HG03103 (cell line): ENCODE results near the gene KCNQ1OT1.

Experiments
- ATAC-seq: cut with Tn5 transposase; IDR thresholded peaks from one replicate; pipeline ENCODE4 v1.9.1; 2021; ENCODE audit warnings: low read depth; ENCODE audit not compliant: unreplicated experiment

KCNQ1OT1 gene

DNA sequence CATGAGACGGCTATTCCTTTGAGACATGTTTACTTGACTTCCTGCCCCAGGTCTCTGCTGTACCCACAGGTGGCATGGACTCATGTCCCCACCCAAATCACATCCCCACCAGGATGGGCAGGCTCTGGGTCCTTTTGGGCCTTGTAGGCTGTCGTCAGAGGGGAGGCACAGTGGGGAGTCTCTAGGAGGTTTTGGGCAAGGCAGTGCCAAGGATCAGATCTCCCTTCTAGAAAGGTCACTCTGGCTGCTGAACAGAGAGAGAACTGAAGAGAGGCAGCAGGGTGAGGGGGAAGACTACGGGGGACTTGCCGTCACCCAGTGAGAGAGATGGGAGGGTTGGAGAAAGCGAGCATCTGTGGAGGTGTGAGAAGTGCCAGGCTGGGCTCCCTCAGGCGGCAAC, 4.6 kb upstream of the KCNQ1OT1 start:
- no peak for ATAC-seq

DNA sequence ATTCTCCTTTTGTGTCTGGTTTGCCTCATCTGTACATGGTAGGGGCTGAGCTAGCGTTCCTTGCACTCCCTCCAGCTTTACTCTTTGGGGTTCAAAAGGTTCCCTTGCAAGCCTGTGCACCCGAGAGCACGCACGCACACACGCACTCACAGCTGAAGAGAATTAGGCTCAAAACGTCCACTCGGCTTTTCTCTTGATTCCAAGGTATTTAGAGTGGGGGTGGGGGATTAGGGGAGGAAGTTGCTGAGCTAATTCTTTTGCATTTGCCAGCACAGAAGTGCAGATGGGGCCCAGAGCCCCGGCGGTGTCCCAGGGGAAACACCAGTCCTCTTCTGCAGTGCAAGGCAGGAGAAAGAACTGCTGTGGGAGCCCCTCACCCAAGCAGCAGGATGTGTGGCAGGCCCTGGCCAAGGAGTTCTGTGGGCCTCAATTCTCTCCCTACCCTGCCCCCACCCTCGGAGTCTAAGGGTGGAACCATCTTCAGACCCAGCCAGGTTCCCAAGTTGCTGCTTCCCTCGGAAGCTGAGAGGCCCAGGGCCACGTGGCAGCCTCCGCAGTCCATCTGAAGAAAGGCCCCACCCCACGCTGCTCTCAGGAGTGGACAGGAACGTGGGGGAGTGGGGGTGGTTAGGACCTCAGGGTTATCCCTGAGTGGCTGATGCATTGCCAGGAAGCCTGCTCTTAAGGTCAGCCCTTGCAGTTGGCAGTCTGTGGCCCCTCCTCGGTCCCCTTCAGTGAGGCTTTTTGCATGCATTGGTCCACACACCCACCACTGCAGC, 3.8 kb upstream of the KCNQ1OT1 start:
- no peak for ATAC-seq

DNA sequence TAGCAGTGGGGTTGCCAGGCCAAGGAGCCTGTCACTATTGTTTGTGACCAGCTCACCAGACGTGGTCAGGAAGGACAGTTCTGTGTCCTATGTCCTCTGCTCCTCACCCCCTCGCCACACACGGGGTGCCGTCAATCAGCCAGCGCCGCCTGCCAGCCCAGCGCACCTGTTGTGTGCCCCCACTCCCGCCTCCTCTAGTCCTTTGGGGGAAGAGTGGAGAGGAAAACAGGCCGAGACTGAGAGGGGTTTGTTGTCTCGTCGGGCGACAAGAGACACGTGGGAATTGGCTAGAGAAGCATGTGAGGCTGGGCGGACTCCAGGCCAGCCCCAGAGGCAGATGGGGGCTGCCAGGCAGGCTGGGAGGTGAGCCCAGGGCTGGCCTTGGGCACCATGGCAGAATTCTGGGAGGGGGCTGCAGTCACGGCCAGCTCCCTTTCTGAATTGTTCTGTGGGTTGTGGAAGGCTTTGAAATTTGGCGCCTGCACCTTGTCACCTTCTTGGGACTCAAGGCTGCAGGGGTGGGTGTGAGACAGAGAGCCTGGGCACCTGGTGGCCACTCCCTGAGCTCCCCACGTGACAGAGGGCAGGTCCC, 3.1 kb upstream of the KCNQ1OT1 start:
- ATAC-seq: no peak

DNA sequence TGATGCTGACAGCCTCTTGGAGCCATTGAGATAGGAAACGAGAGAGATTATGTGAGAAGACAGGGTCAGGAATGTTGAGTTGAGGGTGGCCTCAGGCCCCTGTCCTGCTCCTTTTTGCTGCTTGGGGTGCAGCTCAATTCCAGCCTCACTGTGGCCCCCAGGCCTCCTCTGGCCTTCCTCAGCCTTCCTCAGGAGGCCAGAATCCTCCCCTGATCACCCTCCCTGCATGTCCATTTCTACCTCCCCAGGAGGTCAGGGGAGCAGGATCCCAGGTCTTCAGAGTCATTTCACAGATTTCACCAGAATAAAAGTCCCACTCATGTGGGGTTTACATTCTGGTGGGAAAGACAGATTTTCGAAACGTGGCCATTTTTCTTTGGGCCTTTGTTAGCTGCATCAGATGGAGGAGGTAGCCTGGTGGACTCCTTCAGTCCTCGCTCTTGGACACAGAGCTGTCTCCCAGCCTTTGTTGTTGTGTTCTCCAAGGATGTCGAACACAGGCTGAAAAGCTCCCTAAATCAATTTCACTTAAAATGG, 2.2 kb upstream of the KCNQ1OT1 start:
- no peak for ATAC-seq

DNA sequence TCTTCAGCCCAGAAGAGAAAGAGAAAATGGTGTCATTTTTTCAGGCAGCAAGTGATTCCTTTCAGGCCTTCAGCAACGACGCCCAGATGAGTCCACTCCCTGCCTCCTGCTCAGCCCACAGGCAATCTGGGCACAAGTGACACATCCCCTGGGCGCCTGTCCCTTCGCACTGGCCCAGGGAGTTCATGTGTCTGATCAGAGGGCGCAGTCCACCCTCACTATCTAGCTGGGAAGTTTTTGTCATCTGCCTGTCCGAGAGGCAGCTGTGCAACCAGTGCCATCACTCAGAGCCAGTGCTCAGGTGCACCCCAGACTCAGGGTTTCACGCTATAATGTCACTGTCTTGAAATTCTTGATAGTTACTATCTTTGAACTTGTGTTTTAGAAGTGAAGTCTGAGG, 1.4 kb upstream of the KCNQ1OT1 start:
- ATAC-seq: no peak

DNA sequence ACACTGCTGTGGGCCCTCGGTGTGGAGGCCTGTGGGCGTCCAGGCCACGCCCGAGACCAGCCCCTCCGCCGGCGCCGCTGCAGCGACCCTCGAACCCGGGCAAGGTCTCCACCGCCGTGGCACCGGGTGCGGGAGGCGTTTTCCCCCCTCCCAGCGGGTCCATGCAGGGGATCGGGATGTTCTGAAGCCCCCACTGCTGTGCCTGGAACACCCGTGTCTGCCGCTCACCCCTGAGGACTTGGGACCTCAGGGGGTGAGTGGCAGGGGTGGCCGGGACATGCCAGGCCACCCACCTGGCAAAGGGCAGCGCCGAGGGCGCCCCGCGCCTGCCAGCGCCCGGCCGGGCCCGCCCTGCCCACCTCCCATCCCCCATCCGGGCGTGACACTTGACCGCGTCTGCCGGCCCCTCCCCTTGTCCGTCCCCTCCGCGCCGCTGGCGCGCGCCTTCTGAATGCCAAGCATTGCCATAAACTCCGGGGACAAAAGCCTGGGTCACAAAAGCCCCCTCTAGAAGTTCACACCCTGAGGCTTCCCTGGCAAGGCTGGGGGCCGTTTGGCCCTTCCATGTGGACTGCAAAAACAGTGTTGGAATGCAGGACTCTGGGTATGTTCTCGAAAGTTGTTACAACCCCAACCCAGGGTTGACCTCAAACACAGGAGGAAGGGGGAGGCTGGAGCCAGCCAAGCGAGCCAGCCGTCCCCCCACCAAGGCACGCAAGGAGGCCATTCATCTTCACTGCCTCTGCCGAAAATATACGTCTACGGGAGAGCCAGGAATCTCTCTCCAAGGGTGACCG, 819 bp upstream of the KCNQ1OT1 start:
- peak; percentile 4 for ATAC-seq

DNA sequence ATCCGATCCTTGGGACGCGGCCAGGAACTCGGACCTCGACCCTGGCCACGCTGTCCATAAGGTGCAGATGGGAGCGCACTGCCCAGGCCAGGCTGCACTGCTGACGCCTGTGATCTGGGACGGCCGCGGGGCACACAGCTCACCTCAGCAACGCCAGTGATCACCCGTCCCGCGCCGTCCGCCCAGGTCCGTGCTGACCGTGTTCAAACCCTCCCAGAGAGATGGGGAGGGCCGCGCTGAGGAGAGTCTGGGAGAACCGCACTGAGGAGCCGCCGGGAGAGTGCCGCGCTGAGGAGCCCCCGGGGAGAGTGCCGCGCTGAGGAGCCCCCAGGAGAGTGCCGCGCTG, 636 bp downstream of the KCNQ1OT1 start:
- ATAC-seq: no peak

DNA sequence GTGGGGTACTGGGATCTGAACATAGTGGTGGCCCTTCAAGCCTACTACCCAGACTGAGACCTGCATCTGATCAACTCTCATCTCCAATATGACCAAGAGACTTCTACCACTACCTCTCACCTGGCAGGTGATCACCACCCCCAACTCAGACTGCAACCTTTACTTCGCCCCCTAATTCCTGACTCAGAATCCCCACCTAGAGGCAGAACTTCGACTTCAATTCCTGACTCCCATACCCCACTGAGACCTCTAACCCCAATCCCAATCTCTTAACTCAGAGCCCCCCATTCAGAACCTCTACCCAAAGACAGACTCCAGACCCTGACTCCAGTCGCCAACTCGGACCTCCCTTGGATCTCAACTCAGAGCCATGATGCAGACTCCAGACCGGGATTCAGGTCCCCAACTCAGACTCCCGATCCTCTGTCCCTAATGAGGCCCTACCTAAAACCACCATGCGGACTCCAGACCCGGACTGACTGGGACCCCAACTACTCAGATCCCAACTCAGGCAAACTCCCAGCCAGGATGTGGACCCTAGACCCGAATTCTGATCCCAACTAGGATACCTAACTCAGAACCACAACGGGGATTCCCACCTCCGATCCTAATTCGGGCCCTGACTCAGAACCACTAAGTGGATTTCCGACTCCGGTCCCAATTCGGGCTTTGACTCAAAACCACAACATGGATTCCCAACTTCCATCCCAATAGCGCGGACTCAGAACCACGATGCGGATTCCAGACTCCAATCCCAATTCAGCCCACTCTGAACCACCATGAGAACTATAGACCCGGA, 1.2 kb downstream of the KCNQ1OT1 start:
- no peak for ATAC-seq

DNA sequence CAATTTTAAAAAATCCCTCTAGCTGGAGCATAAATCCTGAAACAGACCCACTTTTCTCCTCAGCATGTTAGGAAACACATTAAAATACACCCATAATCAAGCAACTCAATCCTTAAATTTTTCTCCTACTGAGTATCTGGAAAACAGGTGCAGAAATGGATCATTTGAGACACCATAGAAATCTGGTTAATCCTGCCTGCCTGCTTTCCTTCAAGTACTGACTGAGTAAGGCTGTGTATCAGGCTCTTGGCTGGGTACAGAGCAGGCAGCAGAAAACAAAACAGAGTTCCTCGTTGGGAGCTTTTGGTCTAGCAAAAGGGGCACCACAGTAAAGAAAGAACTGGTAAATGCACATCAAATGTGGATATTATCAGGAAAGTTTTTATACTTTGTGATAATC, 1.9 kb downstream of the KCNQ1OT1 start:
- no peak for ATAC-seq

DNA sequence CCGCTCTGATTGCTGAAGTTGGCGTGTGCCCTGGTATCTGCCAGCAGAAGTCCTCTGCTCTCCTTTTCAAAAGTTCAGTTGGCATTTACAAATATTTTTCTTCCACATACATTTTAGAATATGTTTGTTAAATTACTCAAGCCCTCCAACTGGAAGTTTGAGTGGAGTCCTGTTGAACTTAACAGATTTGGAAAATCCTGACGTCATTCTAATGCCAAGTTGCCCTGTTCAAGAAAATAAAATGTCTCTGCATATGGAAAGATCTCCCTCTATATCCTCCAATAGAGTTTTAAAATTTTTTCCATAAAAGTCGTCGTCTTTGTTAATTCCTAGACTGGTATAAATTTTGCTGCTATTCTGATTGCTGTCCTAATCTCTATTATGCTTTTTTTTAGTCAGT, 3.3 kb downstream of the KCNQ1OT1 start:
- ATAC-seq: no peak

DNA sequence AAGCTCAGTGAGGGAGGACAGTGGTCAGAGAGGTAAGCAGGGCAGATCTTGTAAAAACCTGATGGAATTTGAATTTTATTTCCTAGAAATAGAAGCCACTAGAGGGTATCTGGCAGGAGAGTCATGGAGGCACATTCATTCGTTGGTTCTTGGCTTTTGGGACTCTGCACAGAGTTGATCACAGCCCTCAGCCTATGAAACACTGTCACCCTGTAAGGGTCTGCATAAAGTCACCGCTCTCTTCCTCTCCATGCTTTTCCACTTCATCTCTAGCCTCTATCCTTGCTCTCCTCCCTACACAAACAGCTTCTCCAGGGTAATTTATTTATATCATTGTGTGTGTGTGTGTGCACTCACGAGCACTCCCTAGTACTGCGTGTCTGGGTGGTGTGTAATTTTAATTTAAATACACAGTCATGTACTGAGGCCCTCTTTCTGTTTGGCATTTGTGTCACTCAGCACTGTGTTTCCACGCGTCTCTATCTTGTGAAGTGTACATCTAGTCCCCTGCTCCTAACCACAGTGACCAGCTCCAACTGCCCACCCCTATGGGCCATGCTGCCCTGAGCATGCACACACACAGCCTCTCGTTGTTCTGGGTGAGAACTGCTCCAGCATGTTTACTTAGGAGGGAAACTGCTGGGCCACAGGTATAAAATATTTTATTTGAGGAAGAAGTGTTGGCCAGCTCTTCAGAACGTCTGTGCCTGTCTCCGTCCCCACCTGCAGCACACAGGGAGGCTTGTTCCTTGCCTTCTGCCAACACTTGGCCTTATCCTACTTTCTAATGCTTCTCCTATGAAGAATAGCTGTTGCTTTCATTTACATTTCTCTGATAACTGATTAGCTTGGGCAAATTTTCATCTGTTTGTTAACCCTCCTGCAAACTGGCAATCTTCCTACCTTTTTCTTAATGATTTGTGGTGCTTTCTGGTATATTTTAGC, 4.5 kb downstream of the KCNQ1OT1 start:
- no peak for ATAC-seq

DNA sequence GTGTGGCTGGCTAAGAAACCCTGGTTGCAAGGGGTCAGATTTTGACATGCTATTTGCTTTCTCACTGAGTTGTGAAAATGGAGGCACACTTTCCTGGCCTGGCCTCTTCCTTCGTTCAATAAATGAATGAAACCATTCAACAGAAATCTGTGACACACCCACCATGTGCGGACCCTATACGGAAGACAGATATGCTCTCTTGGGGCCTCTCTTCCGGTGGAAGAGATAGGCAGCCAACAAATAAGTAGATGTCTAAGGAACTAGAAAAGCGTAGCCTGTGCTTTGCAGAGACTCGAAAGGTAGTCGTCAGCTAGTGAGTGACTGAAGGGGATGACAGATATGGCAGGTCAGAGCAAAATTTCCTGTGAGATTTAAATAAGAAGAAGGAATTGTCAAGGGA, 5.3 kb downstream of the KCNQ1OT1 start:
- ATAC-seq: no peak

DNA sequence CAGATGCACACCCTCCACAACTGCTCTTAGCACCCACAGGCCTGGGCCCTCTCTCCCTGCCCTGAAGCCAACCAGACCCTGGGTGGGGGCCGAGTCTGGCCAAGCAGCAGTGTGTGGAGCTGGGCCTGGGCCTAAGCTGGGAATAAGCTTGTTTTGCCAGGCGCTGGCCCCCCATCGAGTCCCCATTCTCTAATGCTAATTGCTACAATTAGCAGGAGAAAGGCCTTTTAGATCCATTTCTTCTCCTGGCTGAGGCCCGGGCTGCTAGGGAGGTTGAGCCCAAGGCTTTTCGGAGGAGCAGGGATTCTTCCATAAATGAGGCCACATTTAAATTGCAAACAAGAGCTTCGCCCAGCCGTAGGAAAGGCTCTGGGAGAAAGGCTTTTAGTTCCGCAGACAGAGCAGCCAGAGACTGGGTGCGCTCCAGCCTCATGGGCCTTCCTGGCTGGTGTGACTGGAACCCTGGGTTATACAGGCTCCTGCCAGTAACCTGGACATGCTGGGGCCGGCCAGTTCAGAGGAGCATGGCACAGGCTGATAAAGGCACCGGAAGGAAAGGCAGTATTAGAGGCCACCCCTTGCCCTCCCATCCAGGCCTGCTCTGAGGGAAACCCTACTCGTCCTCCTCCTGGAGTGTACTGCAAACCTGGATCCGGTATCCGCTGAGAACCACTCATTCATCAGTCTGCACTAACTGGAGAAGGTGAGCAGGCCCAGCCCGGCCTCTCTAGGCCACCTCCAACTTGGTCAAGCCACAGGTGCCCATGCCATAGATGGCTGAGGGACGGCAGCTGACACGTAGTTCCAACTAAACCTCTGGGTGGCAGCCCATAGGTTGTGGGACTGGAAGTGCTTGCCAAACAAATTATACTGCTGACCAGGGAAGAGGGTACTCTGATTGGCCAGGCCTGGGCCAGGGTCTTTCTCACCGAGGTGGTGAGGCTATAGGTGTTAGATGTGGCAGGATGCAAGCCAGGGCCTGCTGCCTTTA, 6.2 kb downstream of the KCNQ1OT1 start:
- no peak for ATAC-seq

DNA sequence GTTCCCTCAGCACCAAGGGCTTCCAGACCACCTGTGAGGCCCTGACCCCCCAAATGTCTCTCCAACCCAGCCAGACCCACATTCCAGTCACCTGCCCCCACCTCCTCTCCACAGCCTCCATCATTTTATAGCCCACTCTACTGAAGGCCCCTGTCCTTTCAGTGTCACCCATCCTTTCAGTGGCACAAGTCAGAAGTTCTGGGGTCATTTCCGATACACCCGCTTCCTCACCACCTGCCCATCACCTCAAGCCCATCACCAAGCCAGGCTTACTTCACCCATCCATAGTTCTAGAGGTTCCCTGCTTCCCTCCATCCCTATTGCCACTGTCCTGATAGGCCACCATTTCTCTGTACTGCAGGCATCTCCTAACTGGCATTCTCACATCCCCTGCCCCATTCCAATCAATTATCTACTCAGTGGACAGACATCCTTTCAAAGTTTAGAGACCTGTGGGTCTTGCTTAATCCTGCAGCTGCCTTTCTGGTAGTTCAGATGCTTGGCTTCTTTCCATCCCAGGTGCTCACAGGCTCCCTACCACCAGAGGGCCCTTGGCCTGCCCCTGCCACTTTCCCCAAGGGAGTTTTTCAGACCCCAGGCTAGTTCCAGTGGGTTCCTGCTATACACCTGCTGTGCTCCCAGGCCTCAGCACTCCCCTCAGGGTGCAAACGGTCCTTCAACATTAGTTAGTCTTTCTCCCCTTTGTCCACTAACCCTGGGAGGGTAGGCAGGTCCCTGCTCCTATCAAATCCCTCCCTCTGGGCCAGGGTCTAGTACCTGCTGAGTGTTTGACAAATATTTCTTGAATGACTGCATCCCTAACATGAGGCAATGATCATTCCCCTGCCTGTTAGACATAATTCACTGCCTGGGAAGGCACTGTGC, 7.6 kb downstream of the KCNQ1OT1 start:
- no peak for ATAC-seq

DNA sequence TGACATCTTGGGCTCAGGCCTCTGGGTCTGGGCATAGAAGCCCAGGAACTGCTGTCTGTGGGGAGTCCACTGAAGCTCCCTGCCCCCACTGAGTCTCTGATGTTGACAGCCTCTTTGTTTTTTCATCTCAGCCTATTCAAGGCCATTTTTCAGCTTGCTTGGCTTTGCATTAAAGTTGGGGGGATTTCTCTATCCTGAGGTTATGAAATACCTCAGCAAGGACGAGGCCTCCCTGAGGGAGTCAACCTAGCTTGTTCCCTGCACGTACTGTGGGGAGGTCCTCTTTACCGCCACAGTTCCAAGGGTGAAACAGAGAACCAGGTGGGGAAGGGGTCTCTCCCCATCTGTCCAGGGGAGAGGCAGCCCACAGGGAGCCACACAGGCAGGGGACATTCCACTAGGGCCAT, 8.4 kb downstream of the KCNQ1OT1 start:
- ATAC-seq: no peak

DNA sequence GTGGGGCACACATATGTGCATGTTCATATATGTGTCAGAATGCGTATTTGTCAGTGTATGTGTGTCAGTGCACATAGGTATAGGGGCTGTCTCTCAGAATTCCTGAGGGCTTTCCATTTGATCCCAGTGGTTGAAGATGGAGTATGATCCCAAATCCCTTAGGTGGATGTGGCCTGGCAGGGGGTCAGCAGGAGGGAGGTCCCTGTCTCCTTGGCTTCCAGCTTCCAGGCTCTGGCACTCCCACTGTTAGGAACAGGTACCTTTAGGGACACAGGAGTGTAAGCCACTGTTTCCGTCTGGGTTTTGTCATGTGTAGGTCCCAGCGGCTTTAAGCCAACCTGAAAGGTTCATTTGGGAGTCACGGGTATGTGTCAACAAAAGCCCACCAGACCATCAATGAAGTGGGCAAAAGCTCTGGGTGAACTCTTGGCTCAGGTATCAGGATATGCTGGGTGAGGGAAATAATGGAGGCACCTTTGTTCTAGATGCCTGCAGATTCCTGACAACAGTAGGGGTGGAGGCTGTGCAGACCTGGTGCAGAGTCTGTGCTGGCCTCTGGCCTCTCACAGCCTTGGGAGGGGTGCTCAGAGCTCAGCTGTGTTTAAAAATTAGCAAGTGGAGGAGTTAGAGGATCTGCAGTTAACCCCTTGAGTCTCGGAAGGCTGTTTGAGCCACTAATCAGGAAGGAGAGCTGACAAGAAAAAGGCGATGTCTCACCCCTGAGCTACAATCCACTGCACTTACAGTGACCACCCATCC, 9.0 kb downstream of the KCNQ1OT1 start:
- no peak for ATAC-seq
